ENCODE results near the gene CYP27C1. TPM values are rescaled to one million over a fixed set of nuclear protein-coding genes. Genes with fewer than 3 reads are reported as not detected.

CYP27C1 gene
- polyA plus RNA-seq, 1 donor from 2014 or later: 0.84 TPM

DNA sequence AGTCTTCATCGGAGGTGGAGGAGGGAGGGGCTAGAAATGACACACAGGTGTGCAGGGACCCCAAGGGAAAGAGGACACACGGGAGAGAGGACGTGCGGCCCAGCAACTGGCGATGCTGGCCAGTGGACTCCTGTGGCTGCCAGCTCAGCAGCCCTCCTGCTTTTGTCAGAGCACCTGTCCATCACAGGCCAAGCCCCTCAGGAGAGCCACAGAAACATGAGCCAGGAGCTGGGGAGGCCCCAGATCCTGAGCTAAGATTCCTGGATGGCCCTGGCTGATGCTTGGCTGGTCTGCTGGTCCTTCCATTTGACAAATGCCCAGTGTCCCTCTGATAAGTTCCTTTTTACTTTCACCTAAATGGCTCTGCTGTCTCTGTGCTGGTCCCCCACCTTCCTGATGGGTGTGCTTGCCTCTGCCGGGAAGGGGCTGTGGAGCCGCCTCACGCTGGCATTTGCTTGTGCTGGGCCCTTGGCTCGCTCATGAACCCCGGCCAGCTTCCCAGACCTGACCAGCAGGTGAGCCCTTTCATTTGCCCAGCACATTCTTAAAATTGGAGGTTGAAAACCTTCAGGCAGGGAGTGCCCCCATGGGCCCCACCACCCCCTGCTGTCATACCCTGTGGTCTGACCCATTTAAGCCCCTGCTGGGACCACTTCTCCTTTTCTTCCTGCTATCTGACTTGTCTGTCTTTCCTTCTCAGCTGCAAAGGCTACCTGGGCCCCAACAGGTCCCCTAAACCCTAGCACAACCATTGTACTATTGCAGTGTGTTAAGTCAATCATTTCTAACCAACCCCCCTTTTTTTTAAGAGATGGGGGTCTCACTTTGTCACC is 37.3 kb downstream of the CYP27C1 start:
- H3K27ac ChIP-seq (ENCODE audit: low read length): no peak overlapping the region
- H3F3A ChIP-seq (ENCODE audit: insufficient read depth, low read length, poor library complexity, severe bottlenecking): no peaks in the 10 kb centered on the region
- H3K36me3 ChIP-seq (ENCODE audit: insufficient read depth, low read length): no peaks in the 10 kb centered on the region
- no peak overlapping the region for H3K4me2 ChIP-seq (ENCODE audit: low read length)
- H4K20me1 ChIP-seq (ENCODE audit: insufficient read depth): no peaks in the 10 kb centered on the region
- no peaks in the 10 kb centered on the region for H3K9me2 ChIP-seq (ENCODE audit: insufficient read depth, low read length)
- H3K9me3 ChIP-seq (ENCODE audit: low read length): no peaks in the 10 kb centered on the region
- TF ChIP-seq MXI1 (conservative IDR thresholded peaks at IDR 0.05; ENCODE audit: poor library complexity, severe bottlenecking) (no peak), EP300 (conservative IDR thresholded peaks at IDR 0.05; ENCODE audit: poor library complexity, severe bottlenecking) (no peak), TAF1 (IDR thresholded peaks at IDR 0.05; ENCODE audit: low read depth) (no peak), CTCF (IDR thresholded peaks at IDR 0.05; ENCODE audit: poor library complexity, severe bottlenecking) (no peak), RAD21 (conservative IDR thresholded peaks at IDR 0.05) (no peak), SMC3 (conservative IDR thresholded peaks at IDR 0.05; ENCODE audit: poor library complexity) (no peak), POLR2AphosphoS5 (IDR thresholded peaks at IDR 0.05) (no peak), EZH2 (IDR thresholded peaks at IDR 0.05; ENCODE audit: borderline replicate concordance, insufficient read depth, low read length, poor library complexity, severe bottlenecking) (no peak)
- TF ChIP-seq, protein P1, sequence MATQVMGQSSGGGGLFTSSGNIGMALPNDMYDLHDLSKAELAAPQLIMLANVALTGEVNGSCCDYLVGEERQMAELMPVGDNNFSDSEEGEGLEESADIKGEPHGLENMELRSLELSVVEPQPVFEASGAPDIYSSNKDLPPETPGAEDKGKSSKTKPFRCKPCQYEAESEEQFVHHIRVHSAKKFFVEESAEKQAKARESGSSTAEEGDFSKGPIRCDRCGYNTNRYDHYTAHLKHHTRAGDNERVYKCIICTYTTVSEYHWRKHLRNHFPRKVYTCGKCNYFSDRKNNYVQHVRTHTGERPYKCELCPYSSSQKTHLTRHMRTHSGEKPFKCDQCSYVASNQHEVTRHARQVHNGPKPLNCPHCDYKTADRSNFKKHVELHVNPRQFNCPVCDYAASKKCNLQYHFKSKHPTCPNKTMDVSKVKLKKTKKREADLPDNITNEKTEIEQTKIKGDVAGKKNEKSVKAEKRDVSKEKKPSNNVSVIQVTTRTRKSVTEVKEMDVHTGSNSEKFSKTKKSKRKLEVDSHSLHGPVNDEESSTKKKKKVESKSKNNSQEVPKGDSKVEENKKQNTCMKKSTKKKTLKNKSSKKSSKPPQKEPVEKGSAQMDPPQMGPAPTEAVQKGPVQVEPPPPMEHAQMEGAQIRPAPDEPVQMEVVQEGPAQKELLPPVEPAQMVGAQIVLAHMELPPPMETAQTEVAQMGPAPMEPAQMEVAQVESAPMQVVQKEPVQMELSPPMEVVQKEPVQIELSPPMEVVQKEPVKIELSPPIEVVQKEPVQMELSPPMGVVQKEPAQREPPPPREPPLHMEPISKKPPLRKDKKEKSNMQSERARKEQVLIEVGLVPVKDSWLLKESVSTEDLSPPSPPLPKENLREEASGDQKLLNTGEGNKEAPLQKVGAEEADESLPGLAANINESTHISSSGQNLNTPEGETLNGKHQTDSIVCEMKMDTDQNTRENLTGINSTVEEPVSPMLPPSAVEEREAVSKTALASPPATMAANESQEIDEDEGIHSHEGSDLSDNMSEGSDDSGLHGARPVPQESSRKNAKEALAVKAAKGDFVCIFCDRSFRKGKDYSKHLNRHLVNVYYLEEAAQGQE (IDR thresholded peaks at IDR 0.05; ENCODE audit: borderline replicate concordance): no peak
- H2AFZ ChIP-seq (ENCODE audit: low read depth, low read length): no peak overlapping the region
- no peaks in the 10 kb centered on the region for H3K27me3 ChIP-seq (ENCODE audit: insufficient read depth, low read depth, low read length)
- H3K4me3 ChIP-seq (ENCODE audit: low read length): no peak overlapping the region
- no peaks in the 10 kb centered on the region for H3K79me2 ChIP-seq (replicated peaks; ENCODE audit: insufficient read depth, low read length)
- no peak overlapping the region for H3K9ac ChIP-seq (ENCODE audit: low read length)

DNA sequence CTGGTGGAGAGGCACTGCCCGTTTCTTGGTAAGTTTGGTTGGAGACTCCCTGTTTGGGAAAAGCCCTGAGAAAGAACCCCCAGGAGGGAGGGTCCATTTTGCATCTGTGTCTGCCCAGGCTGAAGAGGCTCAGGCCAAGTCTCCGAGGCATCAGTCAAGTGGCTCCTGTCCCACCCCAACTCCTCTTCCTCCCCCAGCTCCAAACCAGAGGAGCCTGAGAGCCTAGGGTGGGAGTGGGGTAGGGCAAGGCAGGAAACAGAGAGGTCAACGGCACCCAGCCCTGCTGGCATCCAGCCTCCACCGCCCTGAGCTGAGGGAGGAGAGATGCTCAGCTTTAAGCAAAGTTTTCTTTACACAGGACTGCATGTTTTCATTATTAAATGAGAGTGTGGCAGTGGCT is 38.2 kb downstream of the CYP27C1 start:
- Histone ChIP-seq H4K20me1 (ENCODE audit: insufficient read depth) (no peaks in the 10 kb centered on the region), H2AFZ (ENCODE audit: low read depth, low read length) (no peak overlapping the region), H3K9me2 (ENCODE audit: insufficient read depth, low read length) (no peaks in the 10 kb centered on the region), H3F3A (ENCODE audit: insufficient read depth, low read length, poor library complexity, severe bottlenecking) (no peaks in the 10 kb centered on the region), H3K27me3 (ENCODE audit: insufficient read depth, low read depth, low read length) (no peaks in the 10 kb centered on the region), H3K4me2 (ENCODE audit: low read length) (no peak overlapping the region), H3K79me2 (replicated peaks; ENCODE audit: insufficient read depth, low read length) (no peaks in the 10 kb centered on the region), H3K9ac (ENCODE audit: low read length) (no peak overlapping the region), H3K9me3 (ENCODE audit: low read length) (no peaks in the 10 kb centered on the region), H3K36me3 (ENCODE audit: insufficient read depth, low read length) (no peaks in the 10 kb centered on the region), H3K4me3 (ENCODE audit: low read length) (no peak overlapping the region), H3K27ac (ENCODE audit: low read length) (no peak overlapping the region)
- TF ChIP-seq EP300 (conservative IDR thresholded peaks at IDR 0.05; ENCODE audit: poor library complexity, severe bottlenecking) (no peak), SMC3 (conservative IDR thresholded peaks at IDR 0.05; ENCODE audit: poor library complexity) (no peak), CTCF (IDR thresholded peaks at IDR 0.05; ENCODE audit: poor library complexity, severe bottlenecking) (no peak), TAF1 (IDR thresholded peaks at IDR 0.05; ENCODE audit: low read depth) (no peak), EZH2 (IDR thresholded peaks at IDR 0.05; ENCODE audit: borderline replicate concordance, insufficient read depth, low read length, poor library complexity, severe bottlenecking) (no peak), MXI1 (conservative IDR thresholded peaks at IDR 0.05; ENCODE audit: poor library complexity, severe bottlenecking) (no peak)

All from neural cell (in vitro differentiated cells).